Stomach (tissue), 4 donors: ENCODE results near the gene IRF8.

Experiments
- CTCF ChIP-seq, 7 experiments: fragments of 450-650 bp in 4 of 7; fragments of 200-600 bp in 3 of 7; sonication (generic) in 3 of 7; IDR thresholded peaks; one replicate each; pipeline ENCODE4 v1.5.1; 2016 to 2019; ENCODE audit warnings: antibody characterized with exemption in 7 of 7, control low read depth in 2 of 7, mild to moderate bottlenecking in 1 of 7
- EP300 ChIP-seq: sonication (generic); formaldehyde crosslinking; IDR thresholded peaks from one replicate; pipeline ENCODE4 v1.6.1; 2017; ENCODE audit warnings: antibody characterized with exemption
- POLR2A ChIP-seq, 4 donors: fragments of 450-650 bp; IDR thresholded peaks; one replicate each; pipeline ENCODE4 v1.6.1; 2016; ENCODE audit warnings: antibody characterized with exemption in 4 of 4, control low read depth in 2 of 4, mild to moderate bottlenecking in 1 of 4, moderate library complexity in 1 of 4

- TF ChIP-seq CTCF (IDR thresholded peaks at IDR 0.05): no peak
- no peak for TF ChIP-seq EP300
- TF ChIP-seq POLR2A (IDR thresholded peaks at IDR 0.05): no peak
Measured at GRCh38 chr16:85943711-85944110, 44.7 kb downstream of the IRF8 start.
